Muscle of leg (tissue), 11 donors: ENCODE data around the gene COTL1. TPM values are rescaled to one million over a fixed set of nuclear protein-coding genes. Genes with fewer than 3 reads are reported as not detected.

Experiments
- DNase-seq: peaks from one replicate; pipeline ENCODE4 v3.0.0; 2013
- H3K27ac ChIP-seq: one replicate; pipeline ENCODE4 v1.5.1; 2013; ENCODE audit warnings: mild to moderate bottlenecking, low read length, control low read depth
- H3K27me3 ChIP-seq: one replicate; pipeline ENCODE4 v1.6.1; 2013; ENCODE audit warnings: low read length; ENCODE audit not compliant: control insufficient read depth, insufficient read depth
- H3K36me3 ChIP-seq: one replicate; pipeline ENCODE4 v1.6.1; 2013; ENCODE audit warnings: low read length; ENCODE audit not compliant: control insufficient read depth, insufficient read depth
- H3K4me1 ChIP-seq: one replicate; pipeline ENCODE4 v1.6.1; 2013; ENCODE audit warnings: low read length; ENCODE audit not compliant: control insufficient read depth, insufficient read depth
- H3K4me3 ChIP-seq: one replicate; pipeline ENCODE4 v1.5.1; 2013; ENCODE audit warnings: low read length, control low read depth
- H3K9me3 ChIP-seq: replicated peaks from 2 replicates; pipeline ENCODE4 v1.6.1; 2013; ENCODE audit warnings: low read depth, low read length; ENCODE audit not compliant: control insufficient read depth
- WGBS: methylation state at CpG from one replicate; pipeline ENCODE4 v1.1.5; 2013; ENCODE audit warnings: missing lambda C conversion rate; ENCODE audit not compliant: insufficient coverage; 5-methylcytosine and 5-hydroxymethylcytosine counted together
- polyA plus RNA-seq, 8 donors: library from polyadenylated mRNA; unstranded; fragments of 120-200 nt; gene quantifications; one replicate each; pipeline versions ENCODE4 v1.2.1 to v1.2.3, GENCODE V29; 2013; ENCODE audit warnings: inconsistent platforms in 1 of 8, low replicate concordance in 1 of 8; ENCODE audit not compliant: insufficient read length in 8 of 8, insufficient read depth in 1 of 8
- total RNA-seq: library from RNA; stranded (reverse); fragments of 120-200 nt; gene quantifications from one replicate; pipeline ENCODE4 v1.2.4, GENCODE V29; 2013

COTL1 gene
- total and polyA plus RNA-seq, 9 donors: 17.8 to 50.5 (median 32.9) TPM

- Histone ChIP-seq H3K36me3 (no peaks in the 10 kb centered on the region), H3K4me3 (no peak overlapping the region), H3K27me3 (no peaks in the 10 kb centered on the region), H3K27ac (no peak overlapping the region), H3K4me1 (peaks cover 11% of the 10 kb centered on the region), H3K9me3 (peaks cover under 1% of the 10 kb centered on the region)
- DNase-seq: no peak
- WGBS: 85% methylated on average over 5 of the region's 7 CpGs
Measured at GRCh38 chr16:84575914-84576313, 42.0 kb downstream of the COTL1 start.

- 43% methylated on average over 8 of the region's 12 CpGs for WGBS
- Histone ChIP-seq H3K27me3 (no peaks in the 10 kb centered on the region), H3K4me3 (no peak overlapping the region), H3K9me3 (peaks cover 13% of the 10 kb centered on the region), H3K36me3 (no peaks in the 10 kb centered on the region), H3K27ac (no peak overlapping the region), H3K4me1 (peaks cover 12% of the 10 kb centered on the region)
- peak; percentile 69 for DNase-seq
Measured at GRCh38 chr16:84574191-84574590, 43.7 kb downstream of the COTL1 start.

GRCh38 chr16:84572096-84572495, 45.8 kb downstream of the COTL1 start:
- Histone ChIP-seq H3K4me1 (peaks cover 12% of the 10 kb centered on the region), H3K9me3 (peaks cover 13% of the 10 kb centered on the region), H3K4me3 (no peak overlapping the region), H3K36me3 (no peaks in the 10 kb centered on the region), H3K27ac (no peak overlapping the region), H3K27me3 (no peaks in the 10 kb centered on the region)
- 61% methylated on average over 5 of the region's 5 CpGs for WGBS
- DNase-seq: no peak

GRCh38 chr16:84571506-84571905, 46.4 kb downstream of the COTL1 start:
- no peaks in the 10 kb centered on the region for H3K27me3 ChIP-seq
- no peak for DNase-seq
- H3K4me3 ChIP-seq: no peak overlapping the region
- peaks cover 12% of the 10 kb centered on the region for H3K4me1 ChIP-seq
- 74% methylated on average over 13 of the region's 13 CpGs for WGBS
- H3K27ac ChIP-seq: peak overlapping the region; percentile 62
- peaks cover 13% of the 10 kb centered on the region for H3K9me3 ChIP-seq
- no peaks in the 10 kb centered on the region for H3K36me3 ChIP-seq

GRCh38 chr16:84570739-84571403, 47.0 kb downstream of the COTL1 start:
- H3K4me3 ChIP-seq: no peak overlapping the region
- H3K27me3 ChIP-seq: no peaks in the 10 kb centered on the region
- WGBS: 42% methylated on average over 13 of the region's 14 CpGs
- peak; percentile 98 for DNase-seq
- peaks cover 13% of the 10 kb centered on the region for H3K9me3 ChIP-seq
- peaks cover 12% of the 10 kb centered on the region for H3K4me1 ChIP-seq
- H3K36me3 ChIP-seq: no peaks in the 10 kb centered on the region
- H3K27ac ChIP-seq: peak overlapping the region; percentile 62

GRCh38 chr16:84569382-84569987, 48.4 kb downstream of the COTL1 start:
- Histone ChIP-seq H3K27me3 (no peaks in the 10 kb centered on the region), H3K9me3 (peaks cover 13% of the 10 kb centered on the region), H3K4me1 (peaks cover 13% of the 10 kb centered on the region), H3K36me3 (no peaks in the 10 kb centered on the region), H3K4me3 (no peak overlapping the region), H3K27ac (no peak overlapping the region)
- peak; percentile 70 for DNase-seq
- WGBS: 80% methylated on average over 5 of the region's 9 CpGs

- no peak for DNase-seq
- H3K27me3 ChIP-seq: no peaks in the 10 kb centered on the region
- WGBS: 100% methylated on average over 1 of the region's 9 CpGs
- no peaks in the 10 kb centered on the region for H3K36me3 ChIP-seq
- no peak overlapping the region for H3K4me3 ChIP-seq
- peaks cover 26% of the 10 kb centered on the region for H3K4me1 ChIP-seq
- no peak overlapping the region for H3K27ac ChIP-seq
- peaks cover 13% of the 10 kb centered on the region for H3K9me3 ChIP-seq
Measured at GRCh38 chr16:84568066-84568465, 49.8 kb downstream of the COTL1 start.

GRCh38 chr16:84567286-84567962, 50.5 kb downstream of the COTL1 start:
- Histone ChIP-seq H3K27ac (no peak overlapping the region), H3K4me3 (no peak overlapping the region), H3K36me3 (no peaks in the 10 kb centered on the region), H3K27me3 (no peaks in the 10 kb centered on the region), H3K9me3 (peaks cover 13% of the 10 kb centered on the region), H3K4me1 (peaks cover 28% of the 10 kb centered on the region)
- WGBS: 80% methylated on average over 9 of the region's 16 CpGs
- DNase-seq: no peak

- 87% methylated on average over 6 of the region's 21 CpGs for WGBS
- peaks cover 2% of the 10 kb centered on the region for H3K27me3 ChIP-seq
- H3K36me3 ChIP-seq: no peaks in the 10 kb centered on the region
- no peak overlapping the region for H3K27ac ChIP-seq
- H3K4me3 ChIP-seq: no peak overlapping the region
- peak; percentile 81 for DNase-seq
- peaks cover 13% of the 10 kb centered on the region for H3K9me3 ChIP-seq
- H3K4me1 ChIP-seq: peaks cover 23% of the 10 kb centered on the region
Measured at GRCh38 chr16:84566545-84567257, 51.2 kb downstream of the COTL1 start.
